ENCODE data around the gene RNF19B.
"Not testable (repeated sequence)": the region's sequence is repeated elsewhere in the genome, so short reads cannot be mapped to it uniquely, and the experiment has no call there.

Gene RNF19B

GRCh38 chr1:32978854-32979253 lies 14.2 kb upstream of the RNF19B start:
- no peak for TF ChIP-seq CTCF (IDR thresholded peaks at IDR 0.05; ENCODE audit: borderline replicate concordance, insufficient read depth, low read depth, low read length)
- H3K4me3 ChIP-seq (ENCODE audit: low read depth, low read length), result no peak overlapping the region

- no peak overlapping the region for H3K4me3 ChIP-seq (ENCODE audit: low read depth, low read length)
- TF ChIP-seq CTCF (IDR thresholded peaks at IDR 0.05; ENCODE audit: borderline replicate concordance, insufficient read depth, low read depth, low read length), result no peak
These were observed 13.0 kb upstream of the RNF19B start for GRCh38 chr1:32977546-32978087.

- not testable (repeated sequence) for H3K4me3 ChIP-seq (ENCODE audit: low read depth, low read length)
These were observed 10.4 kb upstream of the RNF19B start for GRCh38 chr1:32975055-32975454.

- H3K4me3 ChIP-seq (ENCODE audit: low read depth, low read length), result not testable (repeated sequence)
These were observed 8.8 kb upstream of the RNF19B start for GRCh38 chr1:32973458-32973857.

GRCh38 chr1:32972814-32973428 lies 8.3 kb upstream of the RNF19B start:
- no peak for TF ChIP-seq CTCF (IDR thresholded peaks at IDR 0.05; ENCODE audit: borderline replicate concordance, insufficient read depth, low read depth, low read length)
- no peak overlapping the region for H3K4me3 ChIP-seq (ENCODE audit: low read depth, low read length)

GRCh38 chr1:32971576-32971975 lies 7.0 kb upstream of the RNF19B start:
- TF ChIP-seq CTCF (IDR thresholded peaks at IDR 0.05; ENCODE audit: borderline replicate concordance, insufficient read depth, low read depth, low read length), result no peak
- H3K4me3 ChIP-seq (ENCODE audit: low read depth, low read length), result no peak overlapping the region

- no peak for TF ChIP-seq CTCF (IDR thresholded peaks at IDR 0.05; ENCODE audit: borderline replicate concordance, insufficient read depth, low read depth, low read length)
- no peak overlapping the region for H3K4me3 ChIP-seq (ENCODE audit: low read depth, low read length)
These were observed 6.5 kb upstream of the RNF19B start for GRCh38 chr1:32971156-32971555.

GRCh38 chr1:32969566-32969965 lies 5.0 kb upstream of the RNF19B start:
- H3K4me3 ChIP-seq (ENCODE audit: low read depth, low read length), result no peak overlapping the region
- TF ChIP-seq CTCF (IDR thresholded peaks at IDR 0.05; ENCODE audit: borderline replicate concordance, insufficient read depth, low read depth, low read length), result no peak

Data from GM12875 (cell line).